GM12878 (cell line): ENCODE data around the gene SPATA3. TPM values are rescaled to one million over a fixed set of nuclear protein-coding genes. Genes with fewer than 3 reads are reported as not detected.

Source experiments
- ATAC-seq: fragments of 200-7000 bp; cut with Tn5 transposase; 3 replicates; pipeline ENCODE4 v1.9.1; 2020; ENCODE audit warnings: mild to moderate bottlenecking, moderate library complexity
- BruUV-seq: library from RNA; stranded (reverse); fragments of 400-500 nt; replicated peaks from 2 replicates; lab custom pipeline; 2021; lab: Mats Ljungman, UMichigan
- CTCF ChIA-PET: fragments of 300-600 bp; sonication (Branson Sonifier 250); formaldehyde crosslinking; extraction: SDS; loops from one replicate; lab custom pipeline; 2021; ENCODE audit warnings: inconsistent platforms; lab: Yijun Ruan, JAX
- POLR2A ChIA-PET: fragments of 350-600 bp; formaldehyde crosslinking; extraction: SDS; loops from one replicate; lab custom pipeline; 2021; ENCODE audit warnings: inconsistent platforms; lab: Charles Lee
- RAD21 ChIA-PET: fragments of 300-600 bp; sonication (Branson Sonifier 250); formaldehyde crosslinking; loops from one replicate; lab custom pipeline; 2023; ENCODE audit warnings: antibody characterized with exemption; ENCODE audit not compliant: unreplicated experiment; lab: Charles Lee
- SMC1A ChIA-PET: fragments of 300-600 bp; sonication (Branson Sonifier 250); formaldehyde crosslinking; loops from one replicate; lab custom pipeline; 2023; ENCODE audit not compliant: unreplicated experiment, uncharacterized antibody; lab: Charles Lee
- DNase-seq: peaks from one replicate; pipeline ENCODE4 v3.0.0-alpha.2; 2011; ENCODE audit warnings: low read depth, low spot score
- FAIRE-seq: peaks from 3 replicates; lab custom pipeline; 2011; peaks lifted over from hg19 to GRCh38; lab: Jason Lieb, UNC
- H2AFZ ChIP-seq: 2 replicates; pipeline ENCODE4 v1.6.0; 2011; ENCODE audit warnings: low read depth, low read length, control low read depth; ENCODE audit not compliant: control insufficient read depth
- H3K27ac ChIP-seq: 2 replicates; pipeline ENCODE4 v1.5.1; 2011; ENCODE audit warnings: control low read depth; ENCODE audit not compliant: control insufficient read depth, insufficient read depth
- H3K27me3 ChIP-seq, 2 experiments: replicated peaks in 1 of 2; 2 replicates each; pipeline versions ENCODE4 v1.6.0 to v1.6.1; 2011; ENCODE audit warnings: low read length in 1 of 2; ENCODE audit not compliant: control insufficient read depth in 2 of 2, insufficient read depth in 2 of 2
- H3K36me3 ChIP-seq, 2 experiments: 2 replicates each; pipeline ENCODE4 v1.5.1; 2011; ENCODE audit warnings: low read length in 1 of 2; ENCODE audit not compliant: control insufficient read depth in 2 of 2, insufficient read depth in 2 of 2
- H3K4me1 ChIP-seq: 2 replicates; pipeline ENCODE4 v1.6.1; 2011; ENCODE audit warnings: mild to moderate bottlenecking, low read length, moderate library complexity, mixed read lengths; ENCODE audit not compliant: control insufficient read depth, insufficient read depth
- H3K4me2 ChIP-seq: 2 replicates; pipeline ENCODE4 v1.6.0; 2011; ENCODE audit warnings: control low read depth; ENCODE audit not compliant: control insufficient read depth, insufficient read depth
- H3K4me3 ChIP-seq: fragments of 200-600 bp; sonication (generic); 2 replicates; pipeline ENCODE4 v1.5.1; 2016
- H3K79me2 ChIP-seq: 2 replicates; pipeline ENCODE4 v1.6.0; 2011; ENCODE audit warnings: low read length; ENCODE audit not compliant: control insufficient read depth, insufficient read depth
- H3K9ac ChIP-seq: 2 replicates; pipeline ENCODE4 v1.8.0; 2011; ENCODE audit warnings: low read length, control low read depth, mixed read lengths; ENCODE audit not compliant: control insufficient read depth, insufficient read depth
- H3K9me3 ChIP-seq: replicated peaks from 3 replicates; pipeline ENCODE4 v1.5.1; 2011; ENCODE audit warnings: mild to moderate bottlenecking, low read length; ENCODE audit not compliant: control insufficient read depth, insufficient read depth
- H4K20me1 ChIP-seq: 2 replicates; pipeline ENCODE4 v1.6.0; 2011; ENCODE audit not compliant: control insufficient read depth, insufficient read depth
- CBFB ChIP-seq: IDR thresholded peaks from 2 replicates; pipeline ENCODE4 v1.6.1; 2016; ENCODE audit warnings: antibody characterized with exemption, low read depth
- CHD1 ChIP-seq: IDR thresholded peaks from 2 replicates; pipeline ENCODE4 v1.6.1; 2012; ENCODE audit warnings: low read depth, low read length, improper control_type of control experiment
- ETV6 ChIP-seq, 2 experiments: fragments of 450-650 bp in 1 of 2; IDR thresholded peaks in 1 of 2; conservative IDR thresholded peaks in 1 of 2; 2 replicates each; pipeline ENCODE4 v1.6.1; 2014; ENCODE audit warnings: antibody characterized with exemption in 1 of 2, borderline replicate concordance in 1 of 2, low read depth in 1 of 2, mild to moderate bottlenecking in 1 of 2, moderate library complexity in 1 of 2
- HDGF ChIP-seq: fragments of 450-650 bp; IDR thresholded peaks from 2 replicates; pipeline ENCODE4 v1.6.1; 2016; ENCODE audit warnings: antibody characterized with exemption
- IKZF1 ChIP-seq: fragments of 450-650 bp; conservative IDR thresholded peaks from 2 replicates; pipeline ENCODE4 v1.6.1; 2017; ENCODE audit warnings: antibody characterized with exemption, mild to moderate bottlenecking
- MYB ChIP-seq: fragments of 150-350 bp; IDR thresholded peaks from 2 replicates; pipeline ENCODE4 v1.6.1; 2014; ENCODE audit warnings: mild to moderate bottlenecking, low read depth, low read length, borderline replicate concordance
- NFYB ChIP-seq: IDR thresholded peaks from 2 replicates; pipeline ENCODE4 v1.6.1; 2011; ENCODE audit warnings: low read depth, mild to moderate bottlenecking, low read length, improper control_type of control experiment, moderate library complexity; ENCODE audit not compliant: insufficient read depth
- RAD21 ChIP-seq: IDR thresholded peaks from 2 replicates; pipeline ENCODE4 v1.6.1; 2011; ENCODE audit warnings: mild to moderate bottlenecking, low read depth, low read length, moderate library complexity; ENCODE audit not compliant: insufficient read depth
- RUNX3 ChIP-seq: IDR thresholded peaks from 2 replicates; pipeline ENCODE4 v1.6.1; 2012; ENCODE audit warnings: low read length, inconsistent platforms
- SMAD5 ChIP-seq: IDR thresholded peaks from 2 replicates; pipeline ENCODE4 v1.6.1; 2016; ENCODE audit warnings: antibody characterized with exemption, low read depth
- SUPT20H ChIP-seq: IDR thresholded peaks from 2 replicates; pipeline ENCODE4 v1.6.1; 2011; ENCODE audit warnings: low read depth, mild to moderate bottlenecking, low read length, moderate library complexity, borderline replicate concordance; ENCODE audit not compliant: control insufficient read depth
- ZNF274 ChIP-seq: IDR thresholded peaks from one replicate; pipeline ENCODE4 v1.8.0; 2011; ENCODE audit not compliant: insufficient read length, insufficient read depth
- WGBS: methylation state at CpG from one replicate; pipeline ENCODE4 v1.1.6; 2016; ENCODE audit warnings: low lambda C conversion rate; ENCODE audit not compliant: insufficient replicate concordance, insufficient coverage; ENCODE audit errors: missing lambda C conversion rate; 5-methylcytosine and 5-hydroxymethylcytosine counted together
- in situ Hi-C: fragments of 300-500 bp; cut with MboI; formaldehyde crosslinking; loops from 9 replicates; pipeline ENCODE4 v1.14.3; 2018; ENCODE audit warnings: mixed read lengths
- intact Hi-C: fragments of 100-400 bp; cut with micrococcal nuclease; formaldehyde crosslinking; loops from one replicate; pipeline ENCODE4 v1.14.2; 2022; ENCODE audit not compliant: unreplicated experiment
- polyA plus RNA-seq, 11 experiments: library from polyadenylated mRNA; depleted of rRNA in 4 of 11; unstranded in 6 of 11; stranded (reverse) in 5 of 11; fragments of >200 nt; fragmentation: Nextera tagmentation in 4 of 11; fragmentation: Illumina TruSeq in 1 of 11; extraction: Ambion mirVana in 4 of 11; extraction: Trizol in 1 of 11; gene quantifications; 1 replicate in 1 of 11; 2 replicates in 10 of 11; pipeline versions ENCODE4 v1.2.1 to v1.2.3, GENCODE V29; 2011 to 2016; ENCODE audit warnings: inconsistent platforms in 2 of 11, missing spikeins in 2 of 11, low read depth in 1 of 11
- total RNA-seq, 4 experiments: library from RNA; depleted of rRNA in 3 of 4; stranded (reverse); fragments of >200 nt in 3 of 4; fragmentation: Illumina TruSeq in 1 of 4; extraction: Trizol in 1 of 4; gene quantifications; 2 replicates each; pipeline versions ENCODE4 v1.2.1 to v1.2.3, GENCODE V29; 2013 to 2021
- TF ChIP-seq, protein P1 (sequence below): fragments of 450-650 bp; IDR thresholded peaks from 2 replicates; pipeline ENCODE4 v1.6.1; 2017; ENCODE audit warnings: low read depth, mild to moderate bottlenecking, moderate library complexity
- TF ChIP-seq, protein P2 (sequence below): IDR thresholded peaks from 2 replicates; pipeline ENCODE4 v1.6.1; 2012; ENCODE audit warnings: low read length, inconsistent platforms

SPATA3 gene
- total and polyA plus RNA-seq, 10 of the 15 experiments (the other 5 are each of a cell fraction or from before 2014, with no cell fraction given): not detected

DNA sequence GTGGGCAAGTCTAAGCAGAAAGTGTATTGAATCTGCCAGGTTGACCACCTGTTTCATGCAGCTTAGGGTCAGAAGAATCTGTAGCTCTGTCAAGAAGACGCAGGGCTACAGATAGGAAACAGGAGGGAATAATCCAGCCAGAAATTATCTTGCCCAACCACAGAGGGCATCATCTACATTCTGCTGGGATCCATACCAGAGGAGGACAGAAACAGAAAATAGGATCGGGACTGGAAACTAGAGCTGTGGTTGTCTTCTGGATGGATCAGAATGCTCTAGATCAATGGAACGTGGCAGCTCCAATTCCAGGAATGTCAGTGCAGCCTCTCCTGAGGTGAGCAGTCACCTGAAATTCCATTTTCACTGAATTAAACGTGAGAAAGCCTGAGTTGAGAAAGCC, 3.6 kb downstream of the SPATA3 start:
- H2AFZ ChIP-seq: no peak overlapping the region
- H3K4me2 ChIP-seq: no peak overlapping the region
- no peaks in the 10 kb centered on the region for H3K36me3 ChIP-seq
- in situ Hi-C loops: no loop called here
- POLR2A ChIA-PET: no interaction called here
- WGBS: 32% methylated on average over 4 of the region's 4 CpGs
- FAIRE-seq (no peak), DNase-seq (no peak), ATAC-seq (no peak)
- SMC1A ChIA-PET: no interaction called here
- no peak overlapping the region for H3K9ac ChIP-seq
- no TSS peak for BruUV-seq
- no peaks in the 10 kb centered on the region for H4K20me1 ChIP-seq
- RAD21 ChIA-PET: no interaction called here
- CTCF ChIA-PET: interaction anchor here (0.6 to 1.1 kb wide), 2 partner anchors 10 to 12 kb away, joined by 3 to 4 read pairs; no protein-coding TSS in a partner anchor
- intact Hi-C loops: no loop called here
- H3K4me1 ChIP-seq: no peaks in the 10 kb centered on the region
- H3K9me3 ChIP-seq: no peaks in the 10 kb centered on the region; the same call in 2 of the 3 replicates
- H3K27ac ChIP-seq: no peak overlapping the region
- no peaks in the 10 kb centered on the region for H3K79me2 ChIP-seq
- peaks cover 0 to 1% of the 10 kb centered on the region in 2 experiments; a peak in 3 of 4 replicates for H3K27me3 ChIP-seq
- TF ChIP-seq ETV6 (conservative IDR thresholded peaks at IDR 0.05 in 1 of 2, IDR thresholded peaks at IDR 0.05 in 1 of 2; ENCODE audit: borderline replicate concordance in 1 of 2, low read depth in 1 of 2) (no peak), IKZF1 (no peak), CBFB (no peak), ZNF274 (no peak), CHD1 (no peak), SUPT20H (no peak), RUNX3 (no peak), RAD21 (no peak), NFYB (no peak), MYB (no peak), HDGF (no peak), SMAD5 (no peak)
- TF ChIP-seq, protein P1, sequence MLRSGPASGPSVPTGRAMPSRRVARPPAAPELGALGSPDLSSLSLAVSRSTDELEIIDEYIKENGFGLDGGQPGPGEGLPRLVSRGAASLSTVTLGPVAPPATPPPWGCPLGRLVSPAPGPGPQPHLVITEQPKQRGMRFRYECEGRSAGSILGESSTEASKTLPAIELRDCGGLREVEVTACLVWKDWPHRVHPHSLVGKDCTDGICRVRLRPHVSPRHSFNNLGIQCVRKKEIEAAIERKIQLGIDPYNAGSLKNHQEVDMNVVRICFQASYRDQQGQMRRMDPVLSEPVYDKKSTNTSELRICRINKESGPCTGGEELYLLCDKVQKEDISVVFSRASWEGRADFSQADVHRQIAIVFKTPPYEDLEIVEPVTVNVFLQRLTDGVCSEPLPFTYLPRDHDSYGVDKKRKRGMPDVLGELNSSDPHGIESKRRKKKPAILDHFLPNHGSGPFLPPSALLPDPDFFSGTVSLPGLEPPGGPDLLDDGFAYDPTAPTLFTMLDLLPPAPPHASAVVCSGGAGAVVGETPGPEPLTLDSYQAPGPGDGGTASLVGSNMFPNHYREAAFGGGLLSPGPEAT: no peak
- TF ChIP-seq, protein P2, sequence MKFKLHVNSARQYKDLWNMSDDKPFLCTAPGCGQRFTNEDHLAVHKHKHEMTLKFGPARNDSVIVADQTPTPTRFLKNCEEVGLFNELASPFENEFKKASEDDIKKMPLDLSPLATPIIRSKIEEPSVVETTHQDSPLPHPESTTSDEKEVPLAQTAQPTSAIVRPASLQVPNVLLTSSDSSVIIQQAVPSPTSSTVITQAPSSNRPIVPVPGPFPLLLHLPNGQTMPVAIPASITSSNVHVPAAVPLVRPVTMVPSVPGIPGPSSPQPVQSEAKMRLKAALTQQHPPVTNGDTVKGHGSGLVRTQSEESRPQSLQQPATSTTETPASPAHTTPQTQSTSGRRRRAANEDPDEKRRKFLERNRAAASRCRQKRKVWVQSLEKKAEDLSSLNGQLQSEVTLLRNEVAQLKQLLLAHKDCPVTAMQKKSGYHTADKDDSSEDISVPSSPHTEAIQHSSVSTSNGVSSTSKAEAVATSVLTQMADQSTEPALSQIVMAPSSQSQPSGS: no peak
- no peak overlapping the region for H3K4me3 ChIP-seq
